HUES48 (cell line): ENCODE measurements around the gene WDFY3.
"Not testable (repeated sequence)": the region's sequence is repeated elsewhere in the genome, so short reads cannot be mapped to it uniquely, and the experiment has no call there.

ENCODE experiments used
- H3K27ac ChIP-seq: one replicate; pipeline ENCODE4 v1.7.0; 2013; ENCODE audit warnings: low read depth, low read length, inconsistent platforms
- H3K27me3 ChIP-seq: 2 replicates; pipeline ENCODE4 v1.6.1; 2013; ENCODE audit warnings: mild to moderate bottlenecking, low read length; ENCODE audit not compliant: control insufficient read depth, insufficient read depth
- H3K36me3 ChIP-seq: 2 replicates; pipeline ENCODE4 v1.6.1; 2013; ENCODE audit warnings: low read length; ENCODE audit not compliant: control insufficient read depth, insufficient read depth
- H3K4me1 ChIP-seq: 2 replicates; pipeline ENCODE4 v1.6.1; 2013; ENCODE audit warnings: mild to moderate bottlenecking, low read length; ENCODE audit not compliant: control insufficient read depth, insufficient read depth
- H3K4me3 ChIP-seq: 2 replicates; pipeline ENCODE4 v1.5.1; 2013; ENCODE audit warnings: mild to moderate bottlenecking, low read depth, low read length
- H3K9ac ChIP-seq: 2 replicates; pipeline ENCODE4 v1.6.1; 2013; ENCODE audit warnings: mild to moderate bottlenecking, low read depth, low read length, moderate library complexity
- H3K9me3 ChIP-seq: 2 replicates; pipeline ENCODE4 v1.6.1; 2013; ENCODE audit warnings: low read length; ENCODE audit not compliant: control insufficient read depth, insufficient read depth

The WDFY3 gene

GRCh38 chr4:84690481-84690880 lies 276.0 kb downstream of the WDFY3 start:
- Histone ChIP-seq H3K9me3 (no peaks in the 10 kb centered on the region), H3K36me3 (peaks cover 88% of the 10 kb centered on the region), H3K27me3 (no peaks in the 10 kb centered on the region), H3K9ac (no peak overlapping the region), H3K4me1 (peaks cover 10% of the 10 kb centered on the region), H3K27ac (no peak overlapping the region), H3K4me3 (no peak overlapping the region)

DNA sequence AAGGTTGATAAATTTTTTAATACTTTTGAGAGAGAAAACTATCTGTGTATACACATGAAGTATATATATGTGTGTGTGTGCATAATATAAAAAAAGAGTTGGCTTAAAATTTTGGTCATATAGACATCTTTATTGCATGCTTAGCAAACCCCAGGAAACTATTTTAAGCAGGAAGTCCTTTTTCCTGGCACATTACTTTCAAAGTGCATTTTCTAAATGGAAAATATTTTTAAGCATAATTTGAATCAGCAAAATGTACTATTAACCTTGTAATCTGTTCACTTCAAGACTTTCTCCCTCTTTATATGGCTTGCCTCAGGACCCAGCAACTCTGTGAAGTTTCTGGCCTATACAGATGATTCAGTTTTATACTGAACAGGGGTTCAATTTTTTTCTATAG lies 277.3 kb downstream of the WDFY3 start:
- H3K9ac ChIP-seq: no peak overlapping the region
- peaks cover 85% of the 10 kb centered on the region for H3K36me3 ChIP-seq
- no peak overlapping the region for H3K27ac ChIP-seq
- no peaks in the 10 kb centered on the region for H3K27me3 ChIP-seq
- no peaks in the 10 kb centered on the region for H3K9me3 ChIP-seq
- H3K4me1 ChIP-seq: peaks cover 10% of the 10 kb centered on the region
- H3K4me3 ChIP-seq: no peak overlapping the region

DNA sequence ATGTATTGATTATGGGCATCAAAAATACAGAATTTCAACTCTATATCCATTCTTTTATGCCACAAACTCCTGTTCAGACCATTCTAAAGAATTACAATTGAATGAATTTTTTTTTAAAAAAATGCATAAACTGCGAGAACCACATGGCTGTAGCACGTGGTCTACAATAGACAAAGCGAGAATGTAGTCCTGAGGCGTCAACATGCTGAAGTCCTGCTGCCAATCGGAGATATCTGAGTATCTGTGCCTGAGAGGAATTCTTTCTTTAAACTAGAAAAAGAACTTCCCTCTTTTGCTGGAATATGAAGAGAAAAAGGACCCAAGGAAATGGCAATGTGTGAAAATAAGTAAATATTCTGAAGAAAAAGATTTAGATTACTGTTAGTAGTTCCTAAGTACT lies 277.9 kb downstream of the WDFY3 start:
- no peak overlapping the region for H3K4me3 ChIP-seq
- H3K4me1 ChIP-seq: peaks cover 10% of the 10 kb centered on the region
- H3K9ac ChIP-seq: no peak overlapping the region
- no peaks in the 10 kb centered on the region for H3K27me3 ChIP-seq
- no peaks in the 10 kb centered on the region for H3K9me3 ChIP-seq
- no peak overlapping the region for H3K27ac ChIP-seq
- H3K36me3 ChIP-seq: peaks cover 86% of the 10 kb centered on the region

- Histone ChIP-seq H3K4me3 (no peak overlapping the region), H3K27ac (no peak overlapping the region), H3K9me3 (no peaks in the 10 kb centered on the region), H3K9ac (no peak overlapping the region), H3K4me1 (no peaks in the 10 kb centered on the region), H3K27me3 (no peaks in the 10 kb centered on the region), H3K36me3 (peaks cover 87% of the 10 kb centered on the region)
Observed at GRCh38 chr4:84685105-84685504, 281.4 kb downstream of the WDFY3 start.

GRCh38 chr4:84684361-84684760 lies 282.1 kb downstream of the WDFY3 start:
- Histone ChIP-seq H3K4me1 (no peaks in the 10 kb centered on the region), H3K27me3 (no peaks in the 10 kb centered on the region), H3K9ac (no peak overlapping the region), H3K4me3 (no peak overlapping the region), H3K36me3 (peaks cover 84% of the 10 kb centered on the region), H3K27ac (no peak overlapping the region), H3K9me3 (no peaks in the 10 kb centered on the region)

- no peak overlapping the region for H3K9ac ChIP-seq
- H3K27me3 ChIP-seq: no peaks in the 10 kb centered on the region
- no peak overlapping the region for H3K4me3 ChIP-seq
- peaks cover 84% of the 10 kb centered on the region for H3K36me3 ChIP-seq
- no peaks in the 10 kb centered on the region for H3K9me3 ChIP-seq
- no peak overlapping the region for H3K27ac ChIP-seq
- H3K4me1 ChIP-seq: no peaks in the 10 kb centered on the region
Observed at GRCh38 chr4:84683064-84683850, 283.2 kb downstream of the WDFY3 start.

GRCh38 chr4:84682661-84683060 lies 283.8 kb downstream of the WDFY3 start:
- not testable (repeated sequence) for H3K4me3 ChIP-seq, H3K9me3 ChIP-seq, H3K9ac ChIP-seq, H3K4me1 ChIP-seq, H3K27ac ChIP-seq, H3K27me3 ChIP-seq
- peaks cover 84% of the 10 kb centered on the region for H3K36me3 ChIP-seq

DNA sequence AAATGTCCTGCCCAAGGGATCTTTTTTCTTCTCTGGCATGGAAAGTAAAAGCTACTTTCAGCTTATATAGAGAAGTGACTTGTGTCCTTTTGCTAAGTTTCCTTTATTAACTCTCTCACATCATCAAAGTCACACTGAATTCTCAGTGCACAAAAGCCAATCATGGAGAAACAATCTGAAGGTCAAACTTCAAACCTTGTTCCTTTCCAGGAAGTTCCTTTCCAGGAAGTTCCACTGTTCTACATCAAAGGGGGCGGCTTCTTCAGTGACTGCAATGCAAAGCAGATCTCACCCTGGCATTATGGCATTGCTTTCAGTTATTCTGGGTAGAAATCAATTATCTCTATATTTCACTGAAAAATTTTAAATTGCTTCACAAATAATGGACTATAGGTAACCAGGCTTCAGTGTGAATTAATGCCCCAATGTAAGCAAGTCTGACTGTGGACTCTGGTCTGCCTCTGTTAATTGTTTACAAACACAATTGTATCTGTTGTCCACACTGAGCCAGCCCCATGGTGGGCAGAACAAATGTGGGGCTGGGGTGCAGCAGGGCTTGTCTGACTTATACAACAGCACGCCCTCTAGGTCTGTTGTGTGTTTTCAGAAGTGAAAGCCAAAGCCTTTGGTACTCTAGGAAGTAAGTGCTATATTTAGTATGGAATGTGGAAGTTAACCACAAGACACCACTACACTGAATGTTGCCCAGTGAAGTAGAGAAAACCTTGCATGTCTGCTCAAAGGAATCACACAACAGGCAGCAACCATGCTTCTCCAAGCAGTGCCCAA lies 284.8 kb downstream of the WDFY3 start:
- Histone ChIP-seq H3K4me3 (no peak overlapping the region), H3K4me1 (no peaks in the 10 kb centered on the region), H3K27me3 (no peaks in the 10 kb centered on the region), H3K27ac (peak overlapping the region; percentile 21), H3K36me3 (peaks cover 90% of the 10 kb centered on the region), H3K9me3 (no peaks in the 10 kb centered on the region), H3K9ac (no peak overlapping the region)

GRCh38 chr4:84680956-84681355 lies 285.5 kb downstream of the WDFY3 start:
- Histone ChIP-seq H3K9me3 (no peaks in the 10 kb centered on the region), H3K27ac (no peak overlapping the region)

GRCh38 chr4:84678976-84679744 lies 287.3 kb downstream of the WDFY3 start:
- Histone ChIP-seq H3K4me1 (no peaks in the 10 kb centered on the region), H3K9ac (no peak overlapping the region), H3K36me3 (peaks cover 87% of the 10 kb centered on the region), H3K27ac (no peak overlapping the region), H3K4me3 (no peak overlapping the region), H3K27me3 (no peaks in the 10 kb centered on the region), H3K9me3 (no peaks in the 10 kb centered on the region)

More at GRCh38 chr4:84680956-84681355, 285.5 kb downstream of the WDFY3 start:
- Histone ChIP-seq H3K4me1 (no peaks in the 10 kb centered on the region), H3K4me3 (no peak overlapping the region), H3K36me3 (peaks cover 92% of the 10 kb centered on the region), H3K27me3 (no peaks in the 10 kb centered on the region), H3K9ac (no peak overlapping the region)
